ENCODE results near the gene TYW1B. TPM values are rescaled to one million over a fixed set of nuclear protein-coding genes. Genes with fewer than 3 reads are reported as not detected.
"Not testable (repeated sequence)": the region's sequence is repeated elsewhere in the genome, so short reads cannot be mapped to it uniquely, and the experiment has no call there.

The TYW1B gene
- total RNA-seq, 1 experiment from 2014 or later = 5.5 TPM

DNA sequence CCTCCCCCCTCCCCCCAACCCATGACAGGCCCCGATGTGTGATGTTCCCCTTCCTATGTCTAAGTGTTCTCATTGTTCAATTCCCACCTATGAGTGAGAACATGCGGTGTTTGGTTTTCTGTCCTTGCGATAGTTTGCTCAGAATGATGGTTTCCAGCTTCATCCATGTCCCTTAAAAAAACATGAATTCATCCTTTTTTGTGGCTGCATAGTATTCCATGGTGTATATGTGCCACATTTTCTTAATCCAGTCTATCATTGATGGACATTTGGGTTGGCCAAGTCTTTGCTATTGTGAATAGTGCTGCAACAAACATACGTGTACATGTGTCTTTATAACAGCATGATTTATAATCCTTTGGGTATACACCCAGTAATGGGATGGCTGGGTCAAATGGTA lies 107.1 kb downstream of the TYW1B start:
- DNase-seq; H4K5ac ChIP-seq (ENCODE audit: insufficient read length, low read depth, low read length); H3K27me3 Mint-ChIP-seq (ENCODE audit: low read depth); H4K91ac ChIP-seq (ENCODE audit: insufficient read length, low read depth, low read length); H3K14ac ChIP-seq (ENCODE audit: insufficient read depth, low read length); H3K4me2 ChIP-seq (ENCODE audit: insufficient read depth, insufficient read length, low read length); H3K4me3 Mint-ChIP-seq; H3K27ac ChIP-seq (ENCODE audit: insufficient read length, low read depth, low read length); H3K9ac ChIP-seq (ENCODE audit: extremely low read depth, insufficient read length, low read length); H3T11ph ChIP-seq (ENCODE audit: low read length); H3K23ac ChIP-seq (ENCODE audit: insufficient read length, low read depth, low read length); H3K27me3 ChIP-seq (ENCODE audit: insufficient read depth, low read length); H4K8ac ChIP-seq (replicated peaks; ENCODE audit: insufficient read length, low read depth, low read length); H2BK12ac ChIP-seq (ENCODE audit: insufficient read length, low read depth, low read length); H3K4me1 ChIP-seq (ENCODE audit: insufficient read depth, low read length); H3K23me2 ChIP-seq (ENCODE audit: insufficient read length, low read depth, low read length, poor library complexity, severe bottlenecking); H2BK15ac ChIP-seq (ENCODE audit: low read depth, low read length); H2BK120ac ChIP-seq (ENCODE audit: low read depth, low read length, poor library complexity, severe bottlenecking); H2AFZ ChIP-seq (ENCODE audit: low read length); H3K9me3 Mint-ChIP-seq; H3K9me3 ChIP-seq (ENCODE audit: control insufficient read depth, low read depth, low read length); H3K56ac ChIP-seq (ENCODE audit: insufficient read length, low read depth, low read length); H3K4ac ChIP-seq (ENCODE audit: low read depth, low read length); H3K79me1 ChIP-seq (ENCODE audit: insufficient read depth, low read depth, low read length, poor library complexity, severe bottlenecking); H2BK5ac ChIP-seq (ENCODE audit: insufficient read length, low read length); H3K18ac ChIP-seq (ENCODE audit: insufficient read length, low read depth, low read length); H2BK20ac ChIP-seq (ENCODE audit: low read depth, low read length, poor library complexity, severe bottlenecking); H2AK5ac ChIP-seq (ENCODE audit: insufficient read length, low read length); H4K20me1 ChIP-seq (ENCODE audit: control insufficient read depth, insufficient read depth, insufficient read length); H3K79me2 ChIP-seq (ENCODE audit: insufficient read depth, low read length); H3K27ac Mint-ChIP-seq: not testable (repeated sequence)
- no CpG with 5 or more reads among the region's 4 CpGs for WGBS (ENCODE audit: extremely low coverage, insufficient read length, low lambda C conversion rate)
- Mint-ChIP-seq H3K4me1 (peaks cover 9 to 15% of the 10 kb centered on the region in 2 experiments), H3K36me3 (ENCODE audit: insufficient read depth in 1 of 3, low read depth in 3 of 3) (peaks cover 11 to 22% (median 12%) of the 10 kb centered on the region in 3 experiments)

DNA sequence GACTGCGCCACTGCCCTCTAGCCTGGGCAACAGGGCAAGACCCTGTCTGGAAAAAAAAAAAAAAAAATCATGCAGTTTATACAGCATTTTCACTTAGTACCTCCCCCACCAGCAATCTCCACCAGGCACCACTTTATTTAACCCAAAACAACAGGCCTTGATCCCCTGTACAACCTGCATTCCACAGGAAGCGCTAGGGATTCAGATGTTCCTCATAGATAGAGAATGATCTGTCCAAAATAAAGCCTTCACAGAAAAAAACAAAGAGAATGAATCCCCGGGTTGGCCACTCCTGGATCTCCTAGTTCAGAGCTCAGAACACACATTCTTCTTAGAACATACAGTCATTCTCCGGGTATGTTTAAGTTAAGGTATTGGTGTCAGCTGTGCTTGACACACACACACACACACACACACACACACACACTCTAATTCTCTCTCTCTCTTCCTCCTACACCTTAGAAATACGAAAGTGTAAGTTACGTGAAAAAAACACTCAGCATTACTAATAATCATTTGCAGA lies 110.7 kb downstream of the TYW1B start:
- not testable (repeated sequence) for H3K27me3 ChIP-seq (ENCODE audit: insufficient read depth, low read length); H3K18ac ChIP-seq (ENCODE audit: insufficient read length, low read depth, low read length); H3K79me1 ChIP-seq (ENCODE audit: insufficient read depth, low read depth, low read length, poor library complexity, severe bottlenecking); H3K56ac ChIP-seq (ENCODE audit: insufficient read length, low read depth, low read length); H2BK5ac ChIP-seq (ENCODE audit: insufficient read length, low read length); H3K14ac ChIP-seq (ENCODE audit: insufficient read depth, low read length); H3K9me3 Mint-ChIP-seq; H3T11ph ChIP-seq (ENCODE audit: low read length); H3K4ac ChIP-seq (ENCODE audit: low read depth, low read length); H2BK12ac ChIP-seq (ENCODE audit: insufficient read length, low read depth, low read length); H2BK15ac ChIP-seq (ENCODE audit: low read depth, low read length); H4K20me1 ChIP-seq (ENCODE audit: control insufficient read depth, insufficient read depth, insufficient read length); H3K9ac ChIP-seq (ENCODE audit: extremely low read depth, insufficient read length, low read length); H3K4me2 ChIP-seq (ENCODE audit: insufficient read depth, insufficient read length, low read length); DNase-seq; H2AFZ ChIP-seq (ENCODE audit: low read length); H3K23ac ChIP-seq (ENCODE audit: insufficient read length, low read depth, low read length); H3K23me2 ChIP-seq (ENCODE audit: insufficient read length, low read depth, low read length, poor library complexity, severe bottlenecking); H3K79me2 ChIP-seq (ENCODE audit: insufficient read depth, low read length); H3K27me3 Mint-ChIP-seq (ENCODE audit: low read depth); H3K4me3 Mint-ChIP-seq; H3K4me1 ChIP-seq (ENCODE audit: insufficient read depth, low read length); H2BK120ac ChIP-seq (ENCODE audit: low read depth, low read length, poor library complexity, severe bottlenecking); H2AK5ac ChIP-seq (ENCODE audit: insufficient read length, low read length); H4K5ac ChIP-seq (ENCODE audit: insufficient read length, low read depth, low read length); H3K9me3 ChIP-seq (ENCODE audit: control insufficient read depth, low read depth, low read length); H4K91ac ChIP-seq (ENCODE audit: insufficient read length, low read depth, low read length); H3K27ac ChIP-seq (ENCODE audit: insufficient read length, low read depth, low read length); H2BK20ac ChIP-seq (ENCODE audit: low read depth, low read length, poor library complexity, severe bottlenecking); H4K8ac ChIP-seq (replicated peaks; ENCODE audit: insufficient read length, low read depth, low read length)
- Mint-ChIP-seq H3K27ac (0 out of 7 replicates have a peak overlapping the region, but pooled peaks of 1 of the 3 experiments have one; percentile 81), H3K36me3 (ENCODE audit: insufficient read depth in 1 of 3, low read depth in 3 of 3) (peaks cover 15 to 25% (median 20%) of the 10 kb centered on the region in 3 experiments), H3K4me1 (peaks cover 12 to 22% of the 10 kb centered on the region in 2 experiments)
- no CpG with 5 or more reads among the region's 6 CpGs for whole genome bisulfite sequencing (ENCODE audit: extremely low coverage, insufficient read length, low lambda C conversion rate)

Measured in H9 (cell line).